ENCODE results near the gene CHN2. TPM values are rescaled to one million over a fixed set of nuclear protein-coding genes. Genes with fewer than 3 reads are reported as not detected.

Gene CHN2
- polyA plus RNA-seq, 2 of the 4 experiments (the other 2 are of a cell fraction) = 0.06 TPM; not detected in 1

GRCh38 chr7:29340696-29341095 is 146.1 kb downstream of the CHN2 start:
- no peak overlapping the region for H3K4me3 ChIP-seq
- no peaks in the 10 kb centered on the region for H3K4me1 ChIP-seq
- H3K9me3 ChIP-seq = no peaks in the 10 kb centered on the region
- DNase-seq (ENCODE audit: low read depth in 1 of 2, low spot score in 1 of 2) (no peak), FAIRE-seq (no peak), ATAC-seq (no peak)
- CTCF ChIA-PET = no interaction called here
- no peak overlapping the region for H3K27ac ChIP-seq
- H3K4me2 ChIP-seq = no peak overlapping the region
- POLR2A ChIA-PET = no interaction called here
- 42% methylated on average over 8 of the region's 8 CpGs for WGBS (ENCODE audit: missing lambda C conversion rate)
- no peak for TF ChIP-seq NR3C1 (IDR thresholded peaks at IDR 0.05)
- no peak for TF ChIP-seq RCOR1 (IDR thresholded peaks at IDR 0.05; ENCODE audit: low read depth, low read length)
- no peak for TF ChIP-seq ZFP36 (IDR thresholded peaks at IDR 0.05; ENCODE audit: borderline replicate concordance, partially characterized antibody)
- no peak for TF ChIP-seq PBX3 (IDR thresholded peaks at IDR 0.05)
- TF ChIP-seq SREBF2 (IDR thresholded peaks at IDR 0.05) = no peak
- TF ChIP-seq HDAC2 (IDR thresholded peaks at IDR 0.05) = no peak
- TF ChIP-seq E2F6 (IDR thresholded peaks at IDR 0.05; ENCODE audit: borderline replicate concordance, low read depth) = no peak
- TF ChIP-seq GATA3 (IDR thresholded peaks at IDR 0.05; ENCODE audit: borderline replicate concordance) = no peak
- no peak for TF ChIP-seq TP53 (CRISPR knock-in tag; IDR thresholded peaks at IDR 0.05)
- TF ChIP-seq SMC3 (IDR thresholded peaks at IDR 0.05) = no peak

- H3K4me1 ChIP-seq = no peaks in the 10 kb centered on the region
- no peak for DNase-seq (ENCODE audit: low read depth in 1 of 2, low spot score in 1 of 2)
- H3K9me3 ChIP-seq = no peaks in the 10 kb centered on the region
- no peak overlapping the region for H3K4me3 ChIP-seq
- ATAC-seq = no peak
- WGBS (ENCODE audit: missing lambda C conversion rate) = 29% methylated on average over 7 of the region's 7 CpGs
- FAIRE-seq = no peak
- POLR2A ChIA-PET = no interaction called here
- no peak overlapping the region for H3K4me2 ChIP-seq
- TF ChIP-seq SMC3 (IDR thresholded peaks at IDR 0.05) (no peak), FOSL2 (IDR thresholded peaks at IDR 0.05) (no peak), FOSL2 (CRISPR knock-in tag; IDR thresholded peaks at IDR 0.05) (no peak), MAX (IDR thresholded peaks at IDR 0.05) (no peak), RAD21 (conservative IDR thresholded peaks at IDR 0.05 in 1 of 2, IDR thresholded peaks at IDR 0.05 in 1 of 2) (no peak), TP53 (CRISPR knock-in tag; IDR thresholded peaks at IDR 0.05) (no peak), RFX5 (IDR thresholded peaks at IDR 0.05) (no peak), HDAC2 (IDR thresholded peaks at IDR 0.05) (no peak), ELK1 (IDR thresholded peaks at IDR 0.05; ENCODE audit: low read depth, low read length) (no peak), KDM1A (IDR thresholded peaks at IDR 0.05; ENCODE audit: low read depth) (no peak), ZSCAN20 (CRISPR knock-in tag; IDR thresholded peaks at IDR 0.05) (no peak), PBX3 (IDR thresholded peaks at IDR 0.05) (no peak), JUNB (IDR thresholded peaks at IDR 0.05) (no peak), E2F6 (IDR thresholded peaks at IDR 0.05; ENCODE audit: borderline replicate concordance, low read depth) (no peak), RNF2 (IDR thresholded peaks at IDR 0.05; ENCODE audit: borderline replicate concordance, low read depth) (no peak), GATA3 (IDR thresholded peaks at IDR 0.05; ENCODE audit: borderline replicate concordance) (no peak), USF2 (IDR thresholded peaks at IDR 0.05) (no peak), POLR2AphosphoS2 (conservative IDR thresholded peaks at IDR 0.05; ENCODE audit: low read length) (no peak), ESRRA (IDR thresholded peaks at IDR 0.05; ENCODE audit: borderline replicate concordance, low read length) (no peak)
- CTCF ChIA-PET = no interaction called here
- H3K27ac ChIP-seq = no peak overlapping the region
Measured at GRCh38 chr7:29341156-29341555, 146.6 kb downstream of the CHN2 start.

All from A549 (cell line).